ENCODE measurements around the gene NIPAL1.

DNA sequence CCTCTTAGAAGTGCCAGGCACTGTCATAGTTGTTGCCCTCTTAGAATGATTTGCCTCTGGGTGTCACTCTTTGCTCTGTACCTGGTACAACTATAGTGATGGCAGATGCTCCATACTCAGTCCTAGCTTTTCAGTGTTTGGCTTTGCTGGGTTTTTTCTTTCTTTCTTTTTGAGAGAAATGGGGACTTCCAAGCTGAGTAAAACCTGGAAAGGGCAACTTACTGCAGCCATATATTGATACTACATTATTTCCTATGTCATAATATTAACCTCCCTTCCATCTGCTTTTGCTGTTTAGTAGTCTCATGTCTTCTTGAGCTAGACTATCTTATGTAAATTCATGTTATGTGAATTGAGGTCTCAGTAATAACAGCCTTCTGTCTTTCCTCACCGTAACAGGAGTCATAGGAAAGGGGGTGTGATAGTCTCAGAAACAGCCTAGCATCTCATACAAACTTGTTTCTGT is 49.0 kb downstream of the NIPAL1 start:
- TF ChIP-seq, protein P1, sequence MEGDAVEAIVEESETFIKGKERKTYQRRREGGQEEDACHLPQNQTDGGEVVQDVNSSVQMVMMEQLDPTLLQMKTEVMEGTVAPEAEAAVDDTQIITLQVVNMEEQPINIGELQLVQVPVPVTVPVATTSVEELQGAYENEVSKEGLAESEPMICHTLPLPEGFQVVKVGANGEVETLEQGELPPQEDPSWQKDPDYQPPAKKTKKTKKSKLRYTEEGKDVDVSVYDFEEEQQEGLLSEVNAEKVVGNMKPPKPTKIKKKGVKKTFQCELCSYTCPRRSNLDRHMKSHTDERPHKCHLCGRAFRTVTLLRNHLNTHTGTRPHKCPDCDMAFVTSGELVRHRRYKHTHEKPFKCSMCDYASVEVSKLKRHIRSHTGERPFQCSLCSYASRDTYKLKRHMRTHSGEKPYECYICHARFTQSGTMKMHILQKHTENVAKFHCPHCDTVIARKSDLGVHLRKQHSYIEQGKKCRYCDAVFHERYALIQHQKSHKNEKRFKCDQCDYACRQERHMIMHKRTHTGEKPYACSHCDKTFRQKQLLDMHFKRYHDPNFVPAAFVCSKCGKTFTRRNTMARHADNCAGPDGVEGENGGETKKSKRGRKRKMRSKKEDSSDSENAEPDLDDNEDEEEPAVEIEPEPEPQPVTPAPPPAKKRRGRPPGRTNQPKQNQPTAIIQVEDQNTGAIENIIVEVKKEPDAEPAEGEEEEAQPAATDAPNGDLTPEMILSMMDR (IDR thresholded peaks at IDR 0.05) = no peak
- TF ChIP-seq EP300 (IDR thresholded peaks at IDR 0.05) = no peak
- TF ChIP-seq POLR2A (IDR thresholded peaks at IDR 0.05) = no peak
- no peak for TF ChIP-seq POLR2AphosphoS5 (IDR thresholded peaks at IDR 0.05)
